Lung (tissue), 12 donors: ENCODE data around the gene ATP6V1F. TPM values are rescaled to one million over a fixed set of nuclear protein-coding genes. Genes with fewer than 3 reads are reported as not detected.

Source experiments
- ATAC-seq: fragments of 200-7000 bp; cut with Tn5 transposase; one replicate; pipeline ENCODE4 v1.9.1; 2020; ENCODE audit warnings: moderate number of reproducible peaks; ENCODE audit not compliant: insufficient read depth, low FRiP score
- DNase-seq, 3 donors: peaks; one replicate each; pipeline ENCODE4 v3.0.0-alpha.2; 2013 to 2017
- H3K27ac ChIP-seq, 2 donors: one replicate each; pipeline ENCODE4 v1.5.1; 2013; ENCODE audit warnings: mild to moderate bottlenecking in 2 of 2, moderate library complexity in 2 of 2, control low read depth in 1 of 2, inconsistent platforms in 1 of 2, low read depth in 1 of 2, low read length in 1 of 2
- H3K27me3 ChIP-seq, 3 donors: one replicate each; pipeline ENCODE4 v1.5.1; 2013; ENCODE audit warnings: low read length in 2 of 3; ENCODE audit not compliant: control insufficient read depth in 3 of 3, insufficient read depth in 3 of 3
- H3K36me3 ChIP-seq, 4 donors: one replicate each; pipeline ENCODE4 v1.5.1; 2013; ENCODE audit warnings: low read length in 4 of 4, mild to moderate bottlenecking in 1 of 4, moderate library complexity in 1 of 4; ENCODE audit not compliant: control insufficient read depth in 4 of 4, insufficient read depth in 4 of 4
- H3K4me1 ChIP-seq, 5 donors: one replicate each; pipeline ENCODE4 v1.5.1; 2013; ENCODE audit warnings: low read length in 5 of 5, mild to moderate bottlenecking in 2 of 5, moderate library complexity in 1 of 5; ENCODE audit not compliant: control insufficient read depth in 5 of 5, insufficient read depth in 5 of 5
- H3K4me3 ChIP-seq: one replicate; pipeline ENCODE4 v1.5.1; 2013; ENCODE audit warnings: mild to moderate bottlenecking, control low read depth, moderate library complexity
- H3K9ac ChIP-seq, 2 donors: one replicate each; pipeline ENCODE4 v1.5.1; 2013; ENCODE audit warnings: low read length in 2 of 2, control low read depth in 1 of 2; ENCODE audit not compliant: insufficient read depth in 1 of 2
- H3K9me3 ChIP-seq, 4 donors: one replicate each; pipeline ENCODE4 v1.5.1; 2013; ENCODE audit warnings: low read length in 3 of 4, mild to moderate bottlenecking in 1 of 4, moderate library complexity in 1 of 4; ENCODE audit not compliant: control insufficient read depth in 4 of 4, insufficient read depth in 3 of 4
- WGBS, 2 donors: extraction: QIAGEN DNeasy Blood & Tissue Kit; methylation state at CpG; one replicate each; pipeline ENCODE4 v1.1.7; 2013; 5-methylcytosine and 5-hydroxymethylcytosine counted together
- polyA plus RNA-seq, 2 donors: library from polyadenylated mRNA; stranded (reverse); fragments of 200-250 nt; gene quantifications; one replicate each; pipeline ENCODE4 v1.2.1, GENCODE V29; 2013
- total RNA-seq, 2 donors: library from RNA; depleted of rRNA in 1 of 2; stranded (reverse); fragments of >200 nt in 1 of 2; gene quantifications; one replicate each; pipeline ENCODE4 v1.2.1, GENCODE V29; 2014 to 2021
- TF ChIP-seq, protein P1 (sequence below): IDR thresholded peaks from 2 replicates; pipeline ENCODE4 v1.5.1; 2012; ENCODE audit warnings: mild to moderate bottlenecking; ENCODE audit errors: control extremely low read depth, extremely low read depth
- donor health status: control.
- donor health status: control.
- donor health status: Bipolar disorder and iron deficiency.
- donor health status: healthy.
- donor health status: DM: yes; HTN: yes; CAD: no.

The ATP6V1F gene
- total and polyA plus RNA-seq, 4 donors: 43.9 to 383 (median 225) TPM

DNA sequence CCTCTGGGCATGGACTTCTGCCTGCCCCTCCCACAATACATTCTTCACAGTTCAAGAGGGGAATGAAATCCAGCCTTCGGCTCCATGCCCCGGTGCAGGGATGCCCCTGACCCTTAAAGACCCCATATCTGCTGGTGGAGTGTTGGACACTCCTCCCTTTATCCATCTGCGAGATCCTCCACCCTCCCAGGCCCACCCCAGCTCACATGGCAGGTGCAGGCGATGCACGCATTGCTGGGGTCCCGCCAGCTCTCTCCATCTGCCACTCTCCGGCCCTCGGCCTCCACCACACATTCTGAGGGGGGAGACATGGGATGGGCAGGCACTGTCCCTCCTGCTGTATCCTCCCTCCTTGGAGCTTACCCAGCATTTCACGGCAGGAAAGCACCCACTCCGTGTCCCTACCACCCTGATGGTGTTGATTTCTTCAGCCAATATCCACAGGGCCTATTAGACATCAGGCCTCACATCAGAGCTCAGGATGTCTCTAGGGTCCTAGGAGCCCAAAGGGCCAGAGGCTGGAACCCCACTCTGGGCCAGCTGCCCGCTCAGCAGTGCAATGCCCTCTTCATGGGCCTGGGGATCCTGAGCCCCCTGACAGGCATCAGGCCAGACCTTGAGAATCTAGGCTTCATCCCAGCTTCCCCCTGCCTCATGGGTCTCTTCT, 18.3 kb downstream of the ATP6V1F start:
- no peak overlapping the region for H3K9ac ChIP-seq
- DNase-seq (no peak), ATAC-seq (no peak)
- no peak overlapping the region for H3K4me3 ChIP-seq
- H3K27ac ChIP-seq: no peak overlapping the region
- H3K36me3 ChIP-seq: no peaks in the 10 kb centered on the region
- H3K9me3 ChIP-seq: no peaks in the 10 kb centered on the region
- H3K27me3 ChIP-seq: peaks cover 0 to 2% (median 0%) of the 10 kb centered on the region in 3 donors
- TF ChIP-seq, protein P1, sequence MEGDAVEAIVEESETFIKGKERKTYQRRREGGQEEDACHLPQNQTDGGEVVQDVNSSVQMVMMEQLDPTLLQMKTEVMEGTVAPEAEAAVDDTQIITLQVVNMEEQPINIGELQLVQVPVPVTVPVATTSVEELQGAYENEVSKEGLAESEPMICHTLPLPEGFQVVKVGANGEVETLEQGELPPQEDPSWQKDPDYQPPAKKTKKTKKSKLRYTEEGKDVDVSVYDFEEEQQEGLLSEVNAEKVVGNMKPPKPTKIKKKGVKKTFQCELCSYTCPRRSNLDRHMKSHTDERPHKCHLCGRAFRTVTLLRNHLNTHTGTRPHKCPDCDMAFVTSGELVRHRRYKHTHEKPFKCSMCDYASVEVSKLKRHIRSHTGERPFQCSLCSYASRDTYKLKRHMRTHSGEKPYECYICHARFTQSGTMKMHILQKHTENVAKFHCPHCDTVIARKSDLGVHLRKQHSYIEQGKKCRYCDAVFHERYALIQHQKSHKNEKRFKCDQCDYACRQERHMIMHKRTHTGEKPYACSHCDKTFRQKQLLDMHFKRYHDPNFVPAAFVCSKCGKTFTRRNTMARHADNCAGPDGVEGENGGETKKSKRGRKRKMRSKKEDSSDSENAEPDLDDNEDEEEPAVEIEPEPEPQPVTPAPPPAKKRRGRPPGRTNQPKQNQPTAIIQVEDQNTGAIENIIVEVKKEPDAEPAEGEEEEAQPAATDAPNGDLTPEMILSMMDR: no peak
- WGBS, 2 donors: 83 to 92% methylated on average over 11 of the region's 11 CpGs
- no peaks in the 10 kb centered on the region for H3K4me1 ChIP-seq

- Histone ChIP-seq H3K9me3 (no peaks in the 10 kb centered on the region), H3K27ac (no peak overlapping the region), H3K27me3 (peaks cover 0 to 2% (median 0%) of the 10 kb centered on the region in 3 donors), H3K9ac (no peak overlapping the region), H3K36me3 (no peaks in the 10 kb centered on the region), H3K4me3 (no peak overlapping the region), H3K4me1 (no peaks in the 10 kb centered on the region)
- DNase-seq: no peak
- 83 to 97% methylated on average over 10 of the region's 10 CpGs for whole genome bisulfite sequencing, 2 donors
- TF ChIP-seq, protein P1: no peak
- ATAC-seq: no peak
Observed at GRCh38 chr7:128881458-128882125, 18.9 kb downstream of the ATP6V1F start.

DNA sequence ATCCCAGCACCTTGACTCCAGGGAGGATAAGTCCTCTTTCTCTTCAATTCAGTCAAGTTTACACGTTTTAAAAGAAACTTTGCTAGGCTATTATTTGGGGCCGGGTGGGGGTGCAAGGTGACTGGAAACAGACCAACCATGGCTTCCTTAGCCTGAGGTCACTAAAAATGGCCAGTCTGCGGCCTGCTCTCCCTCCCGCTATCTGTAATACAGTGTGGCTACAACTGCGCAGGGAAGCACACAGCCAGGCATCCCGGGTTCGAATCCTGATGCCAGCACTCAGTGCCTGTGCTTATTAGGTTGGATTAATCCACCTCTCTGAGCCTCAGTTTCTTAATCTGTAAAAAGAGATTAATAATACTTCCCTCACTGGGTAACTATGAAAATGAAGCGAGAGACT, 19.5 kb downstream of the ATP6V1F start:
- Histone ChIP-seq H3K4me1 (no peaks in the 10 kb centered on the region), H3K4me3 (no peak overlapping the region), H3K9me3 (no peaks in the 10 kb centered on the region), H3K27me3 (peaks cover 0 to 2% (median 0%) of the 10 kb centered on the region in 3 donors), H3K36me3 (no peaks in the 10 kb centered on the region), H3K9ac (no peak overlapping the region), H3K27ac (no peak overlapping the region)
- DNase-seq (no peak), ATAC-seq (no peak)
- TF ChIP-seq, protein P1: no peak
- 90 to 95% methylated on average over 8 of the region's 8 CpGs for WGBS, 2 donors
